SKM-1 (cell line): ENCODE measurements around the gene P2RX3.
"Not testable (repeated sequence)": the region's sequence is repeated elsewhere in the genome, so short reads cannot be mapped to it uniquely, and the experiment has no call there.

Experiments
- DNase-seq: peaks from one replicate; lab custom pipeline; 2025; ENCODE audit not compliant: unreplicated experiment; lab: John Stamatoyannopoulos, UW

The P2RX3 gene

DNA sequence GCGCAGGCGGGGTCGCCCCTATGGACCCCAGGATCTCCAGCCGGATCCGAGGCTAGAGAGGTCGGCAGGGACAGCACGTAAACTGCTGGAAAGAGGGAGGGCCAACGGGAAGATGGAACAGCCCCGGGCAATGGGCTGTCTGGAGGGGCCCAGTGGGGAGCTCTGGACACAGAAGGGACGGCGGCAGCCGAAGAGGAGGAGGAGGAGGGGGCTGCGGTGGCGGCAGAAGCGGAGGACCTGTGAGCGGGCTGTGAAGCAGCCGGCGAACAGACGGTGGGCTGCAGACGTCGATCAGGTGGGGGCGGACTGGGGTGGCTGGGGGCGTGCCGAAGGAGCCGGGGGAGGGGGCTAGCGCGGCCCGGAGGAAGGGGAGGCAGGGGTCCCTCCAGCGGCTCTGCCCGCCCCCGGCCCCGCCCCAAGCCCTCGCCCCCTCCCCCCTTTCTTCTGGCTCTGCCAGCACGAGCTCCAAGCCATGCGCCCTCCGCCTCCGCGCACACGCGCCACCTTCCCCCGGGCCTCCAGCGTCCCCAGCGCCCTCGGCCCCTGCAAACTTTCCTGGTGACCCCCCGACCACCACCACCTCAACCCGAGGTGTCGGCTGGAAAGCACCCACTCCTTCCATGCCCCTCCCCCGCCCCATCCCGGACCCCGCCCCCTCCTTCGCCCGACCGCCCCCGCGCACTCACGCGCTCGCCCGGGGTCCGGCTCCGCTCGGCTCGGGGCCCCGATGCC is 13.8 kb upstream of the P2RX3 start:
- no peak for DNase-seq

DNA sequence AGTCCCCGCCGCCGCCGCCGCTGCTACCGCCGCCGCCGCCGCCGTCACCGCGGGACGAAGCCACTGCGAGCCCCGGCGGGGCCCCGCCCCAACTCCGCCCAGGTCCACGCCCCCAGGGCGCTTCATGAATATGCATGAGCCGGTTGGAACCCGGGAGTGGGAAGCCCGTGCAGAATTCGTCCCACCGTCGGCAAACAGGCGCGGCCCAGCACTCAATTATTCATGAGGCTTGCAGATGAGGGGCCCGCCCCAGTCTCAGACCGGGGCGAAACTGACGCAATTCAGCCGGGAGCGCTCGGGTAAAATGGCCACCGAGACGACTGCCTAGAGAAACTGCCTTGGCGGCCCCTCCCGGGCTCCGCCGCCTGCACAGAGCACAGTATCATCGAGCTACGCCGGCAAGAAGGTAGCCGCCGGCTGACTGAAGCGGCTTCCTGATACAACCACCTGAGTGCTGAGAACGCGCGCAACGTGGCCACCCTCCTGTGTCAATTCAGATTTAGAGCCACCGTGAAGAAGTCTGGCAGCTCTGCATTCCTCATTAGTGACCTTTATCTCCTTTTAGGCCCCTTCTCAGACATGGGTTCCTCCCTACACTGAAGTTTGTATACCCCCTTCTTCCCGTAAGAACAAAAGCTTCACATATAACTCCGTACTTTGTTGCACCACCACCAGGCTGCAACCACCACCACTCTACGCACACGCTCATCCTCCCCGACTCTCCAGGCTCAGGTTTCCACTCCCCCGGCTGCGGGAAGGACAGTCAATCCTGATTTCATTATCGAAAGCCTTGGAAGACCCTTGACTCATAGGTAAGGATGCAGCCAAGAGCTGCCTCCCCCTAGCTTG is 13.0 kb upstream of the P2RX3 start, which contains the start of gene TNKS1BP1:
Gene TNKS1BP1, minus strand, starts transcription at position 67 of the 849 bp plus-strand sequence. CDS start 3,067 bp downstream, outside the sequence.
- peak; percentile 34 for DNase-seq

DNA sequence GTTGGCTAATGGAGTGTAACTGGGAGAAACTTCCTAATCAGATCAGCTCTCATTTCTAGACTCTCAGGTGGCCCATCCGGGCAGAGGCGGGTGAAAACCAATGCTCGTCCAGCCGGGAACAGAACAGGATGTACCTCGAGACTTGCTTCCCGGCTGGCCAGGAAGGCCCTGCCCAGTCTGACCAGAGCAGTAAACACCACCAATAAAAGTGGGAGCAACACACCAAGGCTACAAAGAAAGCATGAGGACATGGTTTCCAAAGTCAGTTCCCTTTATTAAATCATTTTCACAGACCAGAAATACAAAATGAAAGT is 12.5 kb upstream of the P2RX3 start:
- no peak for DNase-seq

DNA sequence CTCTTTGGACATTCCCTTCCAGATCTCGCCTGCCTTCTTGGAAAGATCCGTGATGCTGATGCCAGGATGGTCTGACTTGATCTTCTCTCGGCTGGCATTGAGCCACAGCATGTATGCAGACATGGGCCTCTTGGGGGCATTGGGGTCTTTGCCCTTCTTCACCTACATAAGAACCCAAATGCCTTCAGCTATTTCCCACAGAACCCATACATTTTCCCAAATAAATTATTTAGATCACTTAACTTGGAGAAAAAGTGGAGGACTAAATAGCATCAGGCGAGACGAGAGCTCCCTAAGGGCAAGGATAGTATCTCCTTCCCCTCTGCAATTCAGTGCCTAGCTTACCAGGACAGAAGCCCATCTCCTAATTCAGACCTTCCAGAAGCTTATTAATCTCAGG is 10.4 kb upstream of the P2RX3 start:
- DNase-seq = no peak

DNA sequence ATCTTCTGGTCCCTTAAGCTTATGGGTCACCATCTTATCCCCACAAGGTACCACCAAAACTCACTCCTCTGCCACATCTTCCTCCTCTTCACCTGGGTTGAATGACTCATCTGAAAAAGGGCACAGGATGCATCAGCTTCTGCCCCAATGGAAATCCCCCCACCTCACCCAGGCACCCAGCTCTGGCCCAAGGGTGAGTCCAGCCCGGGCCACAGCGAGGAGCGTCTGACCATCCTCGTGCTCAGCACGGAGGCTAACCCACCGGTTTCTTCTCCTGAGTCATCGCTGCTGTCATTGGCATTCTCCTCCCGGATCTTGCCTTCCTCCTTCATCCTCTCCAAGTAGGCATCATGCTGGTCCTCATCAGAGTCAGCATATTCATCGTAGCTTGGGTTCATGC is 8.1 kb upstream of the P2RX3 start:
- no peak for DNase-seq

DNA sequence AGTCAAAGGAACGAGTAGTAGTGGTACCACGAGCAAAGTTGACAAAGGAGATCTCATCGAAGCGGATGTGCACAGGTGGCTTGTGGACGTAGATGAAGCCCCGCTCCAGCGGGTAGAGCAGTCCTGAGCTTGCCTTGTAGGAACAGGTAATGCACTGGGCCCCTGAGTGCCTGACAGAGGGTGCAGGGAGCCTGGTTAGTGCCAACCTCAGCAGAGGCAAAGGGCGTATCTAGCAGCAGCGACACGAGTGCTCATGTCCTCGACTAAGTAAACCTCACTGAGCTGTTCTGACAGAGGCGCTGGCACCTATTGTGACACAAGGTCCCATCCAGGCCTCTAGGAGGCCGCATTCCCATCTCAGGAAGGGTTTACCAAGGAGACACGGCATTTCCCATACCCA is 6.4 kb upstream of the P2RX3 start:
- no peak for DNase-seq

DNA sequence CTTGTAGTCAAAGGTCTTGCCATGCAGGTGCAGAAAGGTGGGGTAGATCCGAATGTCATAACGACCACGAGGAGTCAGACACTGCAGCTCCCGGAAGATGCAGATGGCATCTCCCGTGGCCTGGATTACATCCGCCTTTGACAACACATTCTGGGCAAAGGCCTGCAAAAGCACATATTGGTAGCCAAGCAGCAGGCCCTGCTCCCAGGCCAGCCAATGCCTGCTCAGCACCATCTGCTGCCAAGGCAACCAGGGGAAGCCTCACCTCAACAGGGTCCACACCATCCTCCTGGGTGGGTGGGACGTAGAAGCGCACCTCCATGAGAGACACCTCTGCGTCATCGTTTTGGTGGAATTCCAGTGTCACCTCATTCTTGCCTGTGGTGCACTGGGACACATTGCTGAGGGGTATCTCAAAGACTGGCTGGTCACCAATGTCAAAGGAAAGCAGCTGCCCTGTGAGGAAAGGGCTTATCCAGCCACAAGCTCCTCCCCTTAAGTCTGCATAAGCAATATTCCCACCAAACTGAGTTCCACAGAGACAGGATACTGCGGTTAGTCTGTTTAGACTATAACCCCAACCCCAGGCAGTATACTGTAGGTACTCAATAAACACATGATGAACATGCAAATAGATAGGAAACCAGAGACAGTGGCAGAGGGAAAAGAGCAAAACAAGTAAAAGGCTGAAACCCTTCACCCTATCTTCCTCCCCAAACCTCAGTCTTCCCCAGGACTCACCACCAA is 5.3 kb upstream of the P2RX3 start:
- no peak for DNase-seq

DNA sequence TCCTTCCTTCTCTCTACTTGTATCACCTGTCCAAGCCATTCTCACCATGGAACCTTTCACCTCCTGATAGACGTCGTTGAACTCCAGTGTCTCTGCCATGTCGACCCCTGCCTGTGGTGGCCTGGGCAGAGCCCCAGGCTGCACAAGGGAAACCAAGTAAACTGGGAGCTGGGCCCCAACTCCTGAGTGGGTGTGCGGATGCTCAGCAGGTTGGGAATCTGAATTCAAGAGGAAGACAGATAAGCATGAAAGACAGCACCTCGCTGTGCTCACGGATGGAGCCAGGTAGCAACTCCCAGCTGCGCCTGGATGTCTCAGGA is 3.2 kb upstream of the P2RX3 start:
- DNase-seq = no peak

DNA sequence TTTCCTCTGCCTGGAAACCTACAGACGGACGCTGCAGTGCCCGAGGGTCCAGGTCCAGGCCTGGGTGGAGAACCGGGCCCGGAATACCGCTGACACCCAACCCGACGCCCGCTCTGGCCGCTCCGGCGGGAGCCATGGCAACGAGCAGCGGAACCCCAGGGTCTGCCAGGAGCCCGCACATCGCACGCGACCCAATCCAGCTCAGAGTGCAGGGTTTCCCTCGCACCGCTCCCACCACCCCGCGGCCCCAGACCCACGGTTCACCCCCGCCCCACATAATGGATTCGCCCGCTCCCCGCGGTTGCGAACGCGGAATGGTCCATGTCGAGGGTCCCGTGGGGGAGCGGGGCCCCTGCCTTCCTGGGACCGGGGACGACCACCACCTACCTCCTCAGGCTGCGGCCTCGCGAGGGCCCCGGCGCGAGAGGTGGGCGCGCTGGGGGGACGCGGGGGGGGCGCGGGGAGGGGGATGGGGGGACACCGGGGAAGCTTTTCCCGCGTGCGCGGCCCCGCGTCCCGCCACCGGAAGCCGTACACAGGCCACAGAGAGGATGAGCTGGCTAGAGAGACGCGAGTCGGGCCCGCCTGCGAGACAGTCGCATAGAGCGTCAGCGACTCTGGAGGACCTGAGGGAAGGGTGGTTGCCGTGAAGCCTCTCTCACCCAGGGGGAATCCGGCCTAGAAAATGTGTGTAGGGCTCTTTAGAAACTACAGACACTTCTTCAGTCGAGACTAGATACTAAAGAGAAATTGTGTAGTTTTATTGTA is 2.6 kb upstream of the P2RX3 start, which contains the start of gene SSRP1:
Gene SSRP1, minus strand, starts transcription at position 550 of the 768 bp plus-strand sequence. CDS start 771 bp downstream, outside the sequence.
- peak; percentile 76 for DNase-seq

DNA sequence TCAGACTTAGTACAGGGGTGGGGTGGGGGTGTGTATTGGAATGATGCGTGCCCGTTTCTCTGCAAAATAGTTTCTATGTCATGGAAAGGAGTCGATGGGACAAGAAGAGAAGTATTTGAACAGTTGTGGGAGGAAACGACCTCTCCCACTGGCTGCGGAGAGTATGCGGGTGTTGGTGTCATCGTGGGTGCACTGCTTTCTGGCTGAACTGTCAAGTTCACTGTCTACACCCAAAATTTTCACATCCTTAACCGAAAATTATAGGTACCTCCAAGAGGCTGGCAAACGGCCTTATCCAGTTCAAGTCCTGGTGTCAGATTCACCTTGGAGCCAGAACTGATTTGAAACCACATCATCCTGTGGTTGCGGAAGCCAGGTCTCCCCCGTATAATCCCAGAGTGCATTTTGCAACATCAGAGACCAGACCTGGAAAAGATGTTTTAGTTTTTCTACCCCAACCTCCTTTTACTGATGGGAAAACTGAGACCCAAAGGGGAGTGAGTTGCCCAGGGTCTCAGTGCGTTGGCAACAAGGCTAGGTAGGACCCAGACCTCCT is 2.0 kb upstream of the P2RX3 start:
- no peak for DNase-seq

DNA sequence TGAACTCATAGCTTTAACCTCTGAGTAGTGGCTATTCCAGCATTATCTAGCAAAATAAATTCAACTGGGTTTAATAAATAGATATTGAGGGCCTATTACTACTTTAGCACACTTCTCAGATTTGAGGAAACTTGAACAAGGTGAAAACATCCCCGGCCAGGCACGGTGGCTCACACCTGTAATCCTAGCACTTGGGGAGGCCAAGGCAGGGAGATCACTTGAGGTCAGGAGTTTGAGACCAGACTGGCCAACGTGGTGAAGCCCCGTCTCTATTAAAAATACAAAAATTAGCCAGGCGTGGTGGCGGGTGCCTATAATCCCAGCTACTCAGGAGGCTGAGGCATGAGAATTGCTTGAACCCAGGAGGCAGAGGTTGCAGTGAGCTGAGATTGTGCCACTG is 1.3 kb upstream of the P2RX3 start:
- not testable (repeated sequence) for DNase-seq

DNA sequence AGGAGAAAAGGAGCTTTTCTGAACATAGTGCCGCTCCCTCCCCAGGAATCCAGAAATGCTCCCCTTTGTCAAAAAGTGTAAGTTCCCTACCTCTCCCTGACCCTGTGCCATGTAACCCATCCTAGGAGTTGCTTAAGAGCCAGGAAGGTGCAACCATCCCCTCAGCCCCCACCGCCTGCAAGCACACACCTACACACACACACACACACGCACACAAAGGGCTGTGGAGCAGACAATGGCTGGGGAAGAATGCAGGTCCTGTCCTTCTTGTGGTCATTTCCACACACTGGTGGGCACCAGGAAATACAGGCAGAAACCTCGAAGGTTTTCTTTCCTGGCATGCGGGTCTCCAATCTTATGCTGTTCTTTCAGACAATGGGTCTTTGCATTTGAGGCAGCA is 1.2 kb downstream of the P2RX3 start:
- DNase-seq = no peak

DNA sequence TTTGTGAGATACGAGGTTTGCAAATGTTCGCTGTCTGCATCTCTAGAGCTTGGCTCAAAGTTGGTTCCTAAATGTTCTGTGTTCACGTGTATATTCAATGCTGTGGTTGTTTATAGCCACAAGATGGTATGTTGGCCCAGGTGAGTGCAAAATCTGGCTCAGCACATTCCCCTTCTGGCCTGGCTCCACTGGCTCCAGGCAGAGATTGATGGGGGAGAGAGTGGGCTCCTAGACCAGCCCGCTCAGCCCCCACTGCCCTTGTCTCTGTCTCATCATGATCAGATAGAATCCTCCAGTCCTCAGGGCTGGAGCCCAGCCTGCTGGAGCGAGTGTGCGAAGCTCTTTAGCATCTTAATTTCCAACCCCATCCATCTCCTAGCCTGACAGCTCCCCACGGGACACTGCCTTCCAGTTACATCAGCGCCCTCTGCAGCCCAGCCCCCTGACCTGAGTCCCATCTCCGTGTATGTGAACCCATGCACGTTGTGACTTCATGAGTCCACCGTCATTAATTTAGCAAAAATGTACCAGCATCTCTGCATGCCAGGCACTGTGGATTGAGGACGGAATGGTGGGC is 2.0 kb downstream of the P2RX3 start:
- no peak for DNase-seq

DNA sequence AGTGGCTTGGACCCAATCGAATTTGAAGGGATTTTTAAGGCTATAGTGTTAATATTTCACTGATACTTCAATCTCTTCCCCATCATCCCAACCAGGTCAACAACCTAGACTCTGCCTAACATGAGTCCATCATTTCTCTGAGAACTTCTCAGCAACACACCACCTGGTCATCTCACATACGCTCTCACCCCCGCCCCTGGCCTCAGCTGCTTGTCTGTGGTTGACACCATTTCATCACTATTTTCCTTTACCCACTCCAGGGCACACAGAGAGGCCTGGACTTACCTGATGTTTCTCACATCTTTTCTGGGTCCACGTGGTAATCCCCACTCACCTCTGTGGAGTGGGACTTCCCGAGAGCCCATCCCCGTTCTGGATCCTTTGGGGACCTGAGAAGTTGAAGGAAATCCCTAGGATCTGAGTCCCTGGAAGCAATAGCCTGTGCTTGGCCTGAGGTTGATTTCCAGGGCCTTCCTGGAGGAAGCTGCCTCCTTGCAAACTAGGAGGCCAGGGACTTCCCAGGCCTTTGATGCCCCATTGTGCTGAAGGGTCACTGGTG is 3.2 kb downstream of the P2RX3 start:
- no peak for DNase-seq

DNA sequence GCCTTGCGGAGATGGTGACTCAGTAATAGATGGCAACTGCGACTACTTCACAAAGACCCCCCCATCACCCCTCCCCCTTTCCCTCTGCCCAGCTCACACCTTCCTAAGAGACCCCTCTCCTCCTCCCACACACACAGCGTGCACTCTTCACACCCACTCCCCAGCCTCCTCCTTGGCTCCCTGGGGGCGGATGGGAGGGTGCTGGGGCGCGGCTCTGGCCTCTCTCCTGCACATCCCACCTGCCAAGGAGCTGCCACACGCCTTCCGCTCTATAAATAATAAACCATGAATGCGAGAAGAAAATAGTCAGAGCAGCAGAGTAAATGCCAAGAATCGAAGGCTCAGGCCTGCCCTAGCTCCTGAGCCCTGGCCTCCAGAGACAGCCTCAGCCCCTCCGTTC is 4.5 kb downstream of the P2RX3 start:
- DNase-seq = no peak

DNA sequence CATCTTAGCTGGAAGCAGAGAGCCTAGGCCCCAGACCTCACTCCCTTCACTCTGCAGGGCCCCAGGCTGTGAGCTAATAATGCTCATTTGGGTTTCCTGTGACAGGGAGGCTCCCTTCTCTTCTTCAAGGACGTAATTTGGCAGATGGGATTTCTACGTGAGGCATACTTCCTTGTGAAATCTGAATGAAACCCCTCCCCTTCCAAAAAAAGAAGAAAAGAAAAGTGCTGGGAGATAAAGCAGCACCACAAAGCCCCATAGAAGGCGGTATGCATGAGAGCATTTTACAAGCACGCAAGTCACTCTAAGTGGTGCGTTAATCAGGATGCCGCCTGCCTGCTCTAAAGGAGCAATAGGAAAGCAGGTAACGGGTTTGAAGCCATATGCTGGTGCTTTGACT is 5.7 kb downstream of the P2RX3 start:
- no peak for DNase-seq

DNA sequence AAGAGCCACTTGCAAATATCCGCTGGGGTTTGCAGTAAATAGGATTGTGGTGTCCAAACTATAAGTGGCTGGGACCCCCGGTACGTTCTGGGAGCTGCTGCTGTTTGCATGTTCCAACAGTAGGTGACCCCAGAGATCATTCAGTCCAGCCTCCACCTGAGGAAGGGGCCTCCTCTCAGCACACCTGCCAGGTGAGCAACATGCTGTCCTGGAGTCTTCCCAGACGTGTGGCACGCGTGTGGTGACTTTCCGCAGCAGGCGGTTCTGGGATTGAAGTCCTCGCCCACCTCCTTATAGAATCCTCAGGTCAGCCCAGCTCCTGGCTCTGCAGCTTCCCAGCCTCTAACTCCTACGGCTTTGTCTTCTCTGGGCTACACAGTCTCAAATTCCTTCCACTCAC is 6.7 kb downstream of the P2RX3 start:
- no peak for DNase-seq

DNA sequence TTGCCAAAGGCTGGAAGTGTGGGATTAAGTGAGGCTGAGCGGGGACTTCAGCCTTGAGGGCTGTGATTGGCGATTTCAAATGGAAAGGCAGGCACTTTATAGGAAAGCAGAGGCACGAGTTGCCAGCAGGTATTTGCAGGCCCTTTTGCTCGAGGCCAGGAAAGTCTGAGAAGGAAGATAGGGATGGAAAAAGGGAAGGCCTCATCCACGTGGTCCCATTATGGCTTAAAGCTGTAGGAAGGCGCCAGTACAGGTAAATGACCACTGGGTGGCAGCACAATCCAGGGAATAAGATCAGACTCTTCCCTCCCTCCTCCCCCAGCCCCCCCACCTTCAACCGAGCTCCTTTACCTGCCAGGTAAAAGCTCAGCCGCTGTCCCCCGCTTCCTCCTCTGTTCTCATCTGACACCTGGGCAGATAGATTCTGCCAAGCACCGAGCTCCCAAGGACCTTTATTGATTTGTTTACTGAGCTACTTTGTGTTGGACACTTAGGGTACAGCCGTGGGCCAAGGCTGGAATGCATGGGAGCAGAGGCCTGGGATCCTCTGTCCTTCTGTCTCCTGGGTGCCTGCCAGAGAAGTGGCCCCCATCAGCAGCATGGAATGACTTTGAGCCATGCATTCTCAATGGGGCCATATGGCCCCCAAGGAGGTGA is 7.5 kb downstream of the P2RX3 start:
- DNase-seq = peak; percentile 43

DNA sequence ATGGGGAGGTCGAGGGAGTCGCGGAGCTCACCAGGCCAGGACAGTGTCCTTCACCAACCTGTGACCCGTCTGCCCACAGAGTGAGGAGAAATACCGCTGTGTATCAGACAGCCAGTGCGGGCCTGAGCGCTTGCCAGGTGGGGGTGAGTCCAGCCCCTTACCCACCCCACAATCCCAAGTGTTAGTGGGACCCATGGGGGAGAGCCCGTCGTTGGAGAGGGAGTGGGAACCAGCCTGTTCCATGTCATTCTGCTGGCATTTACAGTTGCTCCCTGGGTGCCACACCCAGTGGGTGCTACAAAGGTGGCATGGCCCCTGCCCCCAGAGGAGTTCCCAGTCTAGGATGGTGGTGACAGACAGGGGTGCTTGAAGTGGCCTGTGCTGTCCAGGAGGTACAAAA is 9.2 kb downstream of the P2RX3 start:
- DNase-seq = no peak

DNA sequence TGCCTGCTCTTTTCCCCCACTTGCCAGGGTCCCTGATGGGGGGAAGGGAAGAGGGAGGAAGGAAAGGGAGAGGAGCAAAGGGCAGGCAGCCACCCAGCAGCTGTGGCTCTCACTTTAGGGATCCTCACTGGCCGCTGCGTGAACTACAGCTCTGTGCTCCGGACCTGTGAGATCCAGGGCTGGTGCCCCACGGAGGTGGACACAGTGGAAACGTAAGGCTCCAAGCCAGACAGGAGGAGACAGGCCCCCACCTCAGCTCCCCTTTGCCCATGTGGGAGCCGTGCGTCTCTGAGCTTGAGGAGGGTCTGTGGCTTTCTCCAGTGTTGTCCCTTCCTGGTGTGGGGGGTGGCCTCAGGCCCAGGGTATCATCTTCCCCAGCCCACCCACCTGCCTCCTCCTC is 9.9 kb downstream of the P2RX3 start:
- no peak for DNase-seq
